NCI-H2107 treated with DMSO at 0.1 percent for 48 hours (cell line): ENCODE data around the gene COG4.
"Not testable (repeated sequence)": the region's sequence is repeated elsewhere in the genome, so short reads cannot be mapped to it uniquely, and the experiment has no call there.

Experiments
- DNase-seq: peaks from one replicate; lab custom pipeline; 2025; ENCODE audit not compliant: unreplicated experiment; lab: John Stamatoyannopoulos, UW

Gene COG4

GRCh38 chr16:70523076-70523742, at the start of gene COG4:
TSS of gene COG4 (minus strand) at chr16:70523554. CDS start at chr16:70523543, 11 bp downstream.
- DNase-seq, result peak; percentile 90

- no peak for DNase-seq
Measured at GRCh38 chr16:70572926-70573270, 49.5 kb upstream of the COG4 start.

- DNase-seq, result no peak
Measured at GRCh38 chr16:70572050-70572925, 48.9 kb upstream of the COG4 start.

- DNase-seq, result no peak
Measured at GRCh38 chr16:70571623-70572022, 48.3 kb upstream of the COG4 start.

GRCh38 chr16:70570967-70571570, 47.7 kb upstream of the COG4 start:
- no peak for DNase-seq

GRCh38 chr16:70569752-70570151, 46.4 kb upstream of the COG4 start:
- no peak for DNase-seq

GRCh38 chr16:70568601-70569237, 45.4 kb upstream of the COG4 start:
- no peak for DNase-seq

GRCh38 chr16:70565053-70565452, 41.7 kb upstream of the COG4 start:
- DNase-seq, result no peak

GRCh38 chr16:70563636-70564035, 40.3 kb upstream of the COG4 start:
- DNase-seq, result no peak

GRCh38 chr16:70561623-70562022, 38.3 kb upstream of the COG4 start:
- DNase-seq, result peak; percentile 18

- no peak for DNase-seq
Measured at GRCh38 chr16:70556063-70556462, 32.7 kb upstream of the COG4 start.

GRCh38 chr16:70553645-70554044, 30.3 kb upstream of the COG4 start:
- DNase-seq, result no peak

- no peak for DNase-seq
Measured at GRCh38 chr16:70552675-70553074, 29.3 kb upstream of the COG4 start.

GRCh38 chr16:70551788-70552187, 28.4 kb upstream of the COG4 start:
- DNase-seq, result no peak

- no peak for DNase-seq
Measured at GRCh38 chr16:70550082-70550481, 26.7 kb upstream of the COG4 start.

GRCh38 chr16:70548936-70549335, 25.6 kb upstream of the COG4 start:
- no peak for DNase-seq

GRCh38 chr16:70544548-70544947, 21.2 kb upstream of the COG4 start:
- no peak for DNase-seq

- no peak for DNase-seq
Measured at GRCh38 chr16:70540994-70541393, 17.6 kb upstream of the COG4 start.

- DNase-seq, result no peak
Measured at GRCh38 chr16:70534971-70535370, 11.6 kb upstream of the COG4 start.

- DNase-seq, result not testable (repeated sequence)
Measured at GRCh38 chr16:70529954-70530353, 6.6 kb upstream of the COG4 start.

- DNase-seq, result no peak
Measured at GRCh38 chr16:70529051-70529777, 5.9 kb upstream of the COG4 start.
